Panc1 (cell line): ENCODE results near the gene MCF2L. TPM values are rescaled to one million over a fixed set of nuclear protein-coding genes. Genes with fewer than 3 reads are reported as not detected.

Experiments
- ATAC-seq: fragments of 200-7000 bp; cut with Tn5 transposase; 2 replicates; pipeline ENCODE4 v1.9.1; 2020; ENCODE audit warnings: mild to moderate bottlenecking, moderate library complexity
- BruUV-seq: library from RNA; stranded (reverse); fragments of 400-500 nt; replicated peaks from 2 replicates; lab custom pipeline; 2021; lab: Mats Ljungman, UMichigan
- CTCF ChIA-PET: fragments of 300-600 bp; sonication (Branson Sonifier 250); formaldehyde crosslinking; loops from one replicate; lab custom pipeline; 2022; ENCODE audit warnings: antibody characterized with exemption; lab: Charles Lee
- POLR2A ChIA-PET: fragments of 300-600 bp; sonication (Branson Sonifier 250); formaldehyde crosslinking; loops from one replicate; lab custom pipeline; 2022; ENCODE audit warnings: antibody characterized with exemption; lab: Charles Lee
- DNase-seq: peaks from one replicate; pipeline ENCODE4 v3.0.0-alpha.2; 2010; ENCODE audit warnings: low read depth, low spot score
- H3K27ac ChIP-seq: 2 replicates; pipeline ENCODE4 v1.5.1; 2011; ENCODE audit warnings: mild to moderate bottlenecking, low read length, inconsistent platforms
- H3K27me3 ChIP-seq: fragments of 200-500 bp; sonication (Bioruptor generic); 2 replicates; pipeline ENCODE4 v1.6.0; 2014; ENCODE audit warnings: low read length, inconsistent platforms; ENCODE audit not compliant: control insufficient read depth, insufficient read depth
- H3K36me3 ChIP-seq: fragments of 200-500 bp; sonication (Bioruptor generic); 2 replicates; pipeline ENCODE4 v1.5.1; 2014; ENCODE audit warnings: inconsistent platforms, mild to moderate bottlenecking, low read length, moderate library complexity; ENCODE audit not compliant: control insufficient read depth, insufficient read depth
- H3K4me1 ChIP-seq: 2 replicates; pipeline ENCODE4 v1.5.1; 2011; ENCODE audit warnings: inconsistent platforms, mild to moderate bottlenecking, low read length, moderate library complexity; ENCODE audit not compliant: control insufficient read depth, insufficient read depth
- H3K4me3 ChIP-seq, 2 experiments: 2 replicates each; pipeline ENCODE4 v1.5.1; 2011 to 2012; ENCODE audit warnings: low read depth in 2 of 2, low read length in 2 of 2, mild to moderate bottlenecking in 2 of 2, inconsistent platforms in 1 of 2, moderate library complexity in 1 of 2
- H3K9me3 ChIP-seq: fragments of 200-500 bp; sonication (Bioruptor generic); 2 replicates; pipeline ENCODE4 v1.5.1; 2014; ENCODE audit warnings: low read depth, mild to moderate bottlenecking, inconsistent platforms, low read length, moderate library complexity; ENCODE audit not compliant: control insufficient read depth, insufficient read depth
- POLR2AphosphoS5 ChIP-seq: IDR thresholded peaks from 2 replicates; pipeline ENCODE4 v1.6.1; 2012; ENCODE audit warnings: mild to moderate bottlenecking, low read depth, low read length, moderate library complexity
- SIN3A ChIP-seq: IDR thresholded peaks from 2 replicates; pipeline ENCODE4 v1.6.1; 2012; ENCODE audit warnings: low read depth, mild to moderate bottlenecking, low read length, moderate library complexity, borderline replicate concordance; ENCODE audit not compliant: insufficient read depth
- TCF7L2 ChIP-seq: IDR thresholded peaks from 2 replicates; pipeline ENCODE4 v1.6.1; 2011; ENCODE audit warnings: mild to moderate bottlenecking, low read depth, low read length, inconsistent platforms
- in situ Hi-C: cut with HindIII; loops from 2 replicates; pipeline ENCODE4 v1.10.0; 2016; ENCODE audit warnings: low sequenced_read_pairs, low pct_unique_long_range_greater_than_20kb
- intact Hi-C: fragments of 100-400 bp; cut with micrococcal nuclease; formaldehyde crosslinking; loops from one replicate; pipeline ENCODE4 v1.10.0; 2022; ENCODE audit not compliant: unreplicated experiment
- total RNA-seq: library from RNA; stranded (reverse); gene quantifications from one replicate; pipeline ENCODE4 v1.2.1, GENCODE V29; 2021; ENCODE audit not compliant: unreplicated experiment
- TF ChIP-seq, protein P1 (sequence below): fragments of 450-650 bp; IDR thresholded peaks from 2 replicates; pipeline ENCODE4 v1.5.1; 2017; ENCODE audit warnings: mild to moderate bottlenecking
- TF ChIP-seq, protein P2 (sequence below), 2 experiments: IDR thresholded peaks; 2 replicates each; pipeline ENCODE4 v1.6.1; 2011 to 2012; ENCODE audit warnings: low read depth in 2 of 2, control low read depth in 1 of 2, low read length in 1 of 2, mild to moderate bottlenecking in 1 of 2, moderate library complexity in 1 of 2; ENCODE audit not compliant: insufficient read depth in 1 of 2

MCF2L gene
- total RNA-seq, 1 experiment from 2014 or later, result 0.57 TPM

DNA sequence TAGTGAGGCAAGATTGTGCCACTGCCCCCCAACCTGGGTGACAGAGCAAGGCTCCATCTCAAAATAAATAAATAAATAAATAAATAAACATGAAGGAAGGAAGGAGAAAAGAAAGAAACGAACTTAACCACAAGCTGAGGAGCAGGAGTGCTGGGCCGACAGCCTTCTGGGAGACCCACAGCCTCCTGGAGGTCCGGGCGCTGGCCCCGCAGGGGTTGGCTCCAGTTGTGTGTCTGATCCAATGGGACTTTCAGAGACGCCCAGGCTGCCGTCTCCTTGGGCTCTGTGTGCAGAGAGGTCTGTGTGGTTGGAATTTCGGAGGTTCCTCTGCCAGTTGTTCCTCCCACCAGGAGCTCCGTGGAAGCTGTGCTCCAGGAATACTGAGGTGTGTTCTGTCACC lies 36.0 kb upstream of the MCF2L start:
- H3K27me3 ChIP-seq, result peaks cover 2% of the 10 kb centered on the region; the same call in 1 of the 2 replicates
- no peaks in the 10 kb centered on the region for H3K36me3 ChIP-seq
- H3K27ac ChIP-seq, result no peak overlapping the region
- intact Hi-C loops (no loop called here), in situ Hi-C loops (no loop called here)
- ChIA-PET CTCF (no interaction called here), POLR2A (no interaction called here)
- BruUV-seq, result no TSS peak
- ATAC-seq (no peak), DNase-seq (no peak)
- no peaks in the 10 kb centered on the region for H3K9me3 ChIP-seq
- no peak overlapping the region for H3K4me3 ChIP-seq
- no peaks in the 10 kb centered on the region for H3K4me1 ChIP-seq
- no peak for TF ChIP-seq SIN3A
- TF ChIP-seq, protein P1, sequence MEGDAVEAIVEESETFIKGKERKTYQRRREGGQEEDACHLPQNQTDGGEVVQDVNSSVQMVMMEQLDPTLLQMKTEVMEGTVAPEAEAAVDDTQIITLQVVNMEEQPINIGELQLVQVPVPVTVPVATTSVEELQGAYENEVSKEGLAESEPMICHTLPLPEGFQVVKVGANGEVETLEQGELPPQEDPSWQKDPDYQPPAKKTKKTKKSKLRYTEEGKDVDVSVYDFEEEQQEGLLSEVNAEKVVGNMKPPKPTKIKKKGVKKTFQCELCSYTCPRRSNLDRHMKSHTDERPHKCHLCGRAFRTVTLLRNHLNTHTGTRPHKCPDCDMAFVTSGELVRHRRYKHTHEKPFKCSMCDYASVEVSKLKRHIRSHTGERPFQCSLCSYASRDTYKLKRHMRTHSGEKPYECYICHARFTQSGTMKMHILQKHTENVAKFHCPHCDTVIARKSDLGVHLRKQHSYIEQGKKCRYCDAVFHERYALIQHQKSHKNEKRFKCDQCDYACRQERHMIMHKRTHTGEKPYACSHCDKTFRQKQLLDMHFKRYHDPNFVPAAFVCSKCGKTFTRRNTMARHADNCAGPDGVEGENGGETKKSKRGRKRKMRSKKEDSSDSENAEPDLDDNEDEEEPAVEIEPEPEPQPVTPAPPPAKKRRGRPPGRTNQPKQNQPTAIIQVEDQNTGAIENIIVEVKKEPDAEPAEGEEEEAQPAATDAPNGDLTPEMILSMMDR, result no peak
- TF ChIP-seq, protein P2, sequence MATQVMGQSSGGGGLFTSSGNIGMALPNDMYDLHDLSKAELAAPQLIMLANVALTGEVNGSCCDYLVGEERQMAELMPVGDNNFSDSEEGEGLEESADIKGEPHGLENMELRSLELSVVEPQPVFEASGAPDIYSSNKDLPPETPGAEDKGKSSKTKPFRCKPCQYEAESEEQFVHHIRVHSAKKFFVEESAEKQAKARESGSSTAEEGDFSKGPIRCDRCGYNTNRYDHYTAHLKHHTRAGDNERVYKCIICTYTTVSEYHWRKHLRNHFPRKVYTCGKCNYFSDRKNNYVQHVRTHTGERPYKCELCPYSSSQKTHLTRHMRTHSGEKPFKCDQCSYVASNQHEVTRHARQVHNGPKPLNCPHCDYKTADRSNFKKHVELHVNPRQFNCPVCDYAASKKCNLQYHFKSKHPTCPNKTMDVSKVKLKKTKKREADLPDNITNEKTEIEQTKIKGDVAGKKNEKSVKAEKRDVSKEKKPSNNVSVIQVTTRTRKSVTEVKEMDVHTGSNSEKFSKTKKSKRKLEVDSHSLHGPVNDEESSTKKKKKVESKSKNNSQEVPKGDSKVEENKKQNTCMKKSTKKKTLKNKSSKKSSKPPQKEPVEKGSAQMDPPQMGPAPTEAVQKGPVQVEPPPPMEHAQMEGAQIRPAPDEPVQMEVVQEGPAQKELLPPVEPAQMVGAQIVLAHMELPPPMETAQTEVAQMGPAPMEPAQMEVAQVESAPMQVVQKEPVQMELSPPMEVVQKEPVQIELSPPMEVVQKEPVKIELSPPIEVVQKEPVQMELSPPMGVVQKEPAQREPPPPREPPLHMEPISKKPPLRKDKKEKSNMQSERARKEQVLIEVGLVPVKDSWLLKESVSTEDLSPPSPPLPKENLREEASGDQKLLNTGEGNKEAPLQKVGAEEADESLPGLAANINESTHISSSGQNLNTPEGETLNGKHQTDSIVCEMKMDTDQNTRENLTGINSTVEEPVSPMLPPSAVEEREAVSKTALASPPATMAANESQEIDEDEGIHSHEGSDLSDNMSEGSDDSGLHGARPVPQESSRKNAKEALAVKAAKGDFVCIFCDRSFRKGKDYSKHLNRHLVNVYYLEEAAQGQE (IDR thresholded peaks at IDR 0.05; ENCODE audit: insufficient read depth in 1 of 2, low read depth in 2 of 2, low read length in 1 of 2), result no peak
- no peak for TF ChIP-seq POLR2AphosphoS5
- no peak for TF ChIP-seq TCF7L2

DNA sequence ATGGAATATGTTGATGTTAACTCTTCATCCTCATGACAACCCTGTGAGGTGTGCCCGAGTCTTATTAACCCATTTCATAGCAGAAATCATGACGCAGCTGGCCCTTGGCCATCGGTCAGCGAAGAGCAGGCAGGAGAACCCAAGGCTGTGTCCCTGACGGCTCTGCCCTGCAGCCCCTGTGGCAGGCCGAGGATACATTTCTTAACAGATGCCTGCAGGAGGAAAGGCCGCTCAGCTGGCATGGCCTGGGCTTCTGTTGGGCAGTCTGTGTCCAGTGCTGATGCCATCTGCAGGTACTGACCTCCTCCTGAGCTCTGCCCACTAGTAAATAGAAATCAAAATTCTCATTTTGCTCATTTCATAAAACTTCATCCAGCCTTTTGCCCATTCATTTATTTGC lies 35.4 kb upstream of the MCF2L start:
- DNase-seq (no peak), ATAC-seq (no peak)
- POLR2A ChIA-PET, result no interaction called here
- peaks cover 2% of the 10 kb centered on the region; the same call in 1 of the 2 replicates for H3K27me3 ChIP-seq
- no TSS peak for BruUV-seq
- intact Hi-C loops (no loop called here), in situ Hi-C loops (no loop called here)
- H3K4me1 ChIP-seq, result no peaks in the 10 kb centered on the region
- H3K9me3 ChIP-seq, result no peaks in the 10 kb centered on the region
- CTCF ChIA-PET, result no interaction called here
- H3K4me3 ChIP-seq, result no peak overlapping the region
- no peak overlapping the region for H3K27ac ChIP-seq
- H3K36me3 ChIP-seq, result no peaks in the 10 kb centered on the region
- TF ChIP-seq POLR2AphosphoS5 (no peak), TCF7L2 (no peak), SIN3A (no peak)
- TF ChIP-seq, protein P2 (IDR thresholded peaks at IDR 0.05; ENCODE audit: insufficient read depth in 1 of 2, low read depth in 2 of 2, low read length in 1 of 2), result no peak
- TF ChIP-seq, protein P1, result no peak
